ENCODE results near the gene PURA. TPM values are rescaled to one million over a fixed set of nuclear protein-coding genes. Genes with fewer than 3 reads are reported as not detected.

The PURA gene
- total RNA-seq, 1 experiment from 2014 or later: 9.5 TPM

DNA sequence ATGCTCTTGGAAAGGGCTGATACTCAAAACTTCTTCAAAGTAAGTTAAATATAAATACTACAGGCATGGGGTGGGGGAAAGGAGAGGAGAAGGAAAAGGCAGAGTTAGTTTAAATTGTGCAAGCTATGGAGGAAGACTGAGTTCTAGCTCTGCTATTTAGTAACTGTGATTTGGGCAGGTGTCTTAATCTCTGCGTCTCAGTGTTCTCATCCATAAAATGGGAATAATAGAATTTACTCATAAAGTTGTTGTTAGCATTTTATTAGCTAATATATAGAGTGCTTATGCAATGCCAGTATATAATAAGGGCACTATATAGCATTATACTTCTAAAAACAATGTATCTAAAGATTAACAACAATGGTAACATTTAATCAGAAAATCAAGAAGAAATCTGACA, 12.7 kb upstream of the PURA start:
- Histone ChIP-seq H3K27ac (ENCODE audit: low read depth, low read length, poor library complexity, severe bottlenecking) (no peak overlapping the region), H3K4me1 (ENCODE audit: insufficient read depth, low read length, poor library complexity, severe bottlenecking) (peaks cover 4% of the 10 kb centered on the region), H3K4me3 (ENCODE audit: low read depth, low read length, poor library complexity, severe bottlenecking) (no peak overlapping the region), H3K27me3 (replicated peaks; ENCODE audit: insufficient read depth, low read depth, low read length, poor library complexity) (no peaks in the 10 kb centered on the region), H3K36me3 (ENCODE audit: insufficient read depth, low read length, poor library complexity, severe bottlenecking) (no peaks in the 10 kb centered on the region), H3K9me3 (ENCODE audit: low read depth, low read length, poor library complexity, severe bottlenecking) (no peaks in the 10 kb centered on the region)
- no peak for TF ChIP-seq EZH2 (IDR thresholded peaks at IDR 0.05; ENCODE audit: borderline replicate concordance, low read depth, low read length, poor library complexity, severe bottlenecking)
- TF ChIP-seq, protein P1, sequence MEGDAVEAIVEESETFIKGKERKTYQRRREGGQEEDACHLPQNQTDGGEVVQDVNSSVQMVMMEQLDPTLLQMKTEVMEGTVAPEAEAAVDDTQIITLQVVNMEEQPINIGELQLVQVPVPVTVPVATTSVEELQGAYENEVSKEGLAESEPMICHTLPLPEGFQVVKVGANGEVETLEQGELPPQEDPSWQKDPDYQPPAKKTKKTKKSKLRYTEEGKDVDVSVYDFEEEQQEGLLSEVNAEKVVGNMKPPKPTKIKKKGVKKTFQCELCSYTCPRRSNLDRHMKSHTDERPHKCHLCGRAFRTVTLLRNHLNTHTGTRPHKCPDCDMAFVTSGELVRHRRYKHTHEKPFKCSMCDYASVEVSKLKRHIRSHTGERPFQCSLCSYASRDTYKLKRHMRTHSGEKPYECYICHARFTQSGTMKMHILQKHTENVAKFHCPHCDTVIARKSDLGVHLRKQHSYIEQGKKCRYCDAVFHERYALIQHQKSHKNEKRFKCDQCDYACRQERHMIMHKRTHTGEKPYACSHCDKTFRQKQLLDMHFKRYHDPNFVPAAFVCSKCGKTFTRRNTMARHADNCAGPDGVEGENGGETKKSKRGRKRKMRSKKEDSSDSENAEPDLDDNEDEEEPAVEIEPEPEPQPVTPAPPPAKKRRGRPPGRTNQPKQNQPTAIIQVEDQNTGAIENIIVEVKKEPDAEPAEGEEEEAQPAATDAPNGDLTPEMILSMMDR (conservative IDR thresholded peaks at IDR 0.05; ENCODE audit: low read depth, low read length): no peak
- intact Hi-C loops (cut with micrococcal nuclease; ENCODE audit: unreplicated experiment): no loop called here
- no TSS peak for BruUV-seq (replicated peaks)
- CTCF ChIA-PET: no interaction called here
- POLR2A ChIA-PET (ENCODE audit: low non-redundant PET): no interaction called here
- no peak for DNase-seq (ENCODE audit: low spot score)

DNA sequence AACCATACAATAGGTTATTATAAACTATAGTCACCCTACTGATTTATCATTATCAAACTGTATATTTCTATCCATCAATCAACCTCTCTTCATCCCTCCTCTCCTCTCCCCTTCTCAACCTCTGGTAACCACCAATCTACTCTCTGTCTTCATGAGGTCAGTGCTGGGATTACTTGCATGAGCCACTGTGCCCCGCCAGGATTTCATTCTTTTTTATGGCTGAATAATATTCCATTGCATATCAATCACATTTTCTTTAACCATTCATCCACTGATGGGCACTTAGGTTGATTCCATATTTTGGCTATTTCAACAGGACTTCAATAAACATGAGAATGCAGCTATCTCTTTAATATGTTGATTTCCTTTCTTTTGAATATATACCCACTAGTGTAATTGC, 10.8 kb upstream of the PURA start:
- no peak for DNase-seq (ENCODE audit: low spot score)
- no peaks in the 10 kb centered on the region for H3K9me3 ChIP-seq (ENCODE audit: low read depth, low read length, poor library complexity, severe bottlenecking)
- H3K36me3 ChIP-seq (ENCODE audit: insufficient read depth, low read length, poor library complexity, severe bottlenecking): no peaks in the 10 kb centered on the region
- BruUV-seq (replicated peaks): no TSS peak
- H3K4me1 ChIP-seq (ENCODE audit: insufficient read depth, low read length, poor library complexity, severe bottlenecking): peaks cover 17% of the 10 kb centered on the region
- CTCF ChIA-PET: no interaction called here
- POLR2A ChIA-PET (ENCODE audit: low non-redundant PET): no interaction called here
- H3K27me3 ChIP-seq (replicated peaks; ENCODE audit: insufficient read depth, low read depth, low read length, poor library complexity): no peaks in the 10 kb centered on the region
- TF ChIP-seq EZH2 (IDR thresholded peaks at IDR 0.05; ENCODE audit: borderline replicate concordance, low read depth, low read length, poor library complexity, severe bottlenecking): no peak
- TF ChIP-seq, protein P1 (conservative IDR thresholded peaks at IDR 0.05; ENCODE audit: low read depth, low read length): no peak
- no peak overlapping the region for H3K27ac ChIP-seq (ENCODE audit: low read depth, low read length, poor library complexity, severe bottlenecking)
- no peak overlapping the region for H3K4me3 ChIP-seq (ENCODE audit: low read depth, low read length, poor library complexity, severe bottlenecking)
- intact Hi-C loops (cut with micrococcal nuclease; ENCODE audit: unreplicated experiment): no loop called here

DNA sequence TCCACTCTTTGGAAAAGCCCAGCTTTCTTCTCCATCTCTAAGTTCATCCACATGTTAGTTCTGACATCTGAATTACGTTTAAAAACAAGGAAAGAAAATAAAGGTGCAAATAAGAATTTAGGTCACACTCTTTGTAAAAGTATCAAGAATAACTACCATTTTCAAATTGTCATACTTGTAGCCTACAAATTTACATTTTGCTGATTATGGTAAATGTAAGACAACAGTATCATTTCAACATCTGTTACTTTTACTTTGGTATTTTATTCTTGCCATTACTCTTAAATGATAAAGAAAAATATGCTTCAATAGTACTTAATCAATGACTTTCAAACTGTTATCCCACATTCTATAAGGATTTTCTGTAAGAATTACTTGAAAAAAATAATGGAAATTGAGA, 9.8 kb upstream of the PURA start:
- H3K27ac ChIP-seq (ENCODE audit: low read depth, low read length, poor library complexity, severe bottlenecking): no peak overlapping the region
- H3K4me3 ChIP-seq (ENCODE audit: low read depth, low read length, poor library complexity, severe bottlenecking): no peak overlapping the region
- ChIA-PET CTCF (no interaction called here), POLR2A (ENCODE audit: low non-redundant PET) (no interaction called here)
- no peaks in the 10 kb centered on the region for H3K27me3 ChIP-seq (replicated peaks; ENCODE audit: insufficient read depth, low read depth, low read length, poor library complexity)
- DNase-seq (ENCODE audit: low spot score): no peak
- H3K9me3 ChIP-seq (ENCODE audit: low read depth, low read length, poor library complexity, severe bottlenecking): no peaks in the 10 kb centered on the region
- H3K4me1 ChIP-seq (ENCODE audit: insufficient read depth, low read length, poor library complexity, severe bottlenecking): peaks cover 18% of the 10 kb centered on the region
- no peaks in the 10 kb centered on the region for H3K36me3 ChIP-seq (ENCODE audit: insufficient read depth, low read length, poor library complexity, severe bottlenecking)
- intact Hi-C loops (cut with micrococcal nuclease; ENCODE audit: unreplicated experiment): no loop called here
- TF ChIP-seq, protein P1 (conservative IDR thresholded peaks at IDR 0.05; ENCODE audit: low read depth, low read length): no peak
- TF ChIP-seq EZH2 (IDR thresholded peaks at IDR 0.05; ENCODE audit: borderline replicate concordance, low read depth, low read length, poor library complexity, severe bottlenecking): no peak
- no TSS peak for BruUV-seq (replicated peaks)

Measured in A673 (cell line).